Upper lobe of left lung (tissue), 4 donors: Measurements from ENCODE around the gene SCP2.

Experiments
- CTCF ChIP-seq, 6 experiments: fragments of 450-650 bp in 4 of 6; fragments of 200-600 bp in 2 of 6; sonication (generic) in 2 of 6; IDR thresholded peaks; one replicate each; pipeline ENCODE4 v1.5.1; 2016 to 2019; ENCODE audit warnings: antibody characterized with exemption in 6 of 6
- EP300 ChIP-seq, 4 donors: sonication (generic); formaldehyde crosslinking; IDR thresholded peaks; one replicate each; pipeline ENCODE4 v1.5.1; 2017; ENCODE audit warnings: antibody characterized with exemption in 4 of 4, control low read depth in 2 of 4
- POLR2A ChIP-seq, 4 donors: fragments of 450-650 bp; IDR thresholded peaks; one replicate each; pipeline ENCODE4 v1.5.1; 2016 to 2017; ENCODE audit warnings: antibody characterized with exemption in 4 of 4, mild to moderate bottlenecking in 2 of 4
- POLR2AphosphoS5 ChIP-seq, 2 donors: sonication (generic); formaldehyde crosslinking; IDR thresholded peaks; one replicate each; pipeline ENCODE4 v1.5.1; 2017; ENCODE audit warnings: antibody characterized with exemption in 2 of 2

GRCh38 chr1:52927212-52928014 is at the start of gene SCP2:
- TF ChIP-seq POLR2AphosphoS5 (IDR thresholded peaks at IDR 0.05) (peak; percentile 47 to 73), EP300 (IDR thresholded peaks at IDR 0.05) (no peak), CTCF (IDR thresholded peaks at IDR 0.05) (no peak), POLR2A (IDR thresholded peaks at IDR 0.05) (peak in 3 of 4 donors; percentile 24 to 81 (median 33))
